NCI-H2107 treated with DMSO at 0.1 percent for 48 hours (cell line): Measurements from ENCODE around the gene CORO2A.

Experiments used
- DNase-seq: peaks from one replicate; lab custom pipeline; 2025; ENCODE audit not compliant: unreplicated experiment; lab: John Stamatoyannopoulos, UW

Gene CORO2A

GRCh38 chr9:98220911-98221310 lies 28.5 kb upstream of the CORO2A start:
- DNase-seq = no peak

- no peak for DNase-seq
These were observed 27.4 kb upstream of the CORO2A start for GRCh38 chr9:98219794-98220370.

- DNase-seq = no peak
These were observed 26.9 kb upstream of the CORO2A start for GRCh38 chr9:98219364-98219716.

- no peak for DNase-seq
These were observed 26.3 kb upstream of the CORO2A start for GRCh38 chr9:98218562-98219363.

GRCh38 chr9:98217255-98217654 lies 24.8 kb upstream of the CORO2A start:
- no peak for DNase-seq

- DNase-seq = no peak
These were observed 24.0 kb upstream of the CORO2A start for GRCh38 chr9:98216391-98216790.

GRCh38 chr9:98215821-98216220 lies 23.4 kb upstream of the CORO2A start:
- no peak for DNase-seq

- no peak for DNase-seq
These were observed 22.8 kb upstream of the CORO2A start for GRCh38 chr9:98215271-98215670.

GRCh38 chr9:98214811-98215210 lies 22.4 kb upstream of the CORO2A start:
- DNase-seq = no peak

- no peak for DNase-seq
These were observed 18.8 kb upstream of the CORO2A start for GRCh38 chr9:98211260-98211659.

- DNase-seq = no peak
These were observed 18.0 kb upstream of the CORO2A start for GRCh38 chr9:98210435-98210834.

- DNase-seq = no peak
These were observed 17.1 kb upstream of the CORO2A start for GRCh38 chr9:98209530-98209929.

GRCh38 chr9:98208635-98209034 lies 16.2 kb upstream of the CORO2A start:
- DNase-seq = no peak

- DNase-seq = no peak
These were observed 15.2 kb upstream of the CORO2A start for GRCh38 chr9:98207606-98208005.

- no peak for DNase-seq
These were observed 14.3 kb upstream of the CORO2A start for GRCh38 chr9:98206754-98207153.

- no peak for DNase-seq
These were observed 12.3 kb upstream of the CORO2A start for GRCh38 chr9:98204692-98205091.

GRCh38 chr9:98203153-98203552 lies 10.7 kb upstream of the CORO2A start:
- no peak for DNase-seq

- no peak for DNase-seq
These were observed 9.8 kb upstream of the CORO2A start for GRCh38 chr9:98202252-98202651.

GRCh38 chr9:98201749-98202148 lies 9.3 kb upstream of the CORO2A start:
- DNase-seq = no peak

GRCh38 chr9:98201102-98201501 lies 8.7 kb upstream of the CORO2A start:
- DNase-seq = no peak

GRCh38 chr9:98199388-98200033 lies 7.1 kb upstream of the CORO2A start:
- DNase-seq = no peak

- DNase-seq = no peak
These were observed 3.2 kb upstream of the CORO2A start for GRCh38 chr9:98195671-98196070.
